Left lobe of liver (tissue), 2 donors: ENCODE results near the gene CSNK1D. TPM values are rescaled to one million over a fixed set of nuclear protein-coding genes. Genes with fewer than 3 reads are reported as not detected.

Experiments
- ATAC-seq: fragments of 200-7000 bp; cut with Tn5 transposase; one replicate; pipeline ENCODE4 v1.9.1; 2020; ENCODE audit warnings: mild to moderate bottlenecking, moderate library complexity
- DNase-seq: peaks from one replicate; pipeline ENCODE4 v3.0.0-alpha.2; 2020; ENCODE audit warnings: low spot score
- total RNA-seq: library from RNA; stranded (reverse); gene quantifications from one replicate; pipeline ENCODE4 v1.2.1, GENCODE V29; 2021
- donor health status: DM: no; HTN: no; CAD: no; lungs with moderate emphysema.
- donor health status: DM: no; HTN: yes; CAD: no.

CSNK1D gene
- total RNA-seq, 1 donor from 2014 or later = 49.6 TPM

DNA sequence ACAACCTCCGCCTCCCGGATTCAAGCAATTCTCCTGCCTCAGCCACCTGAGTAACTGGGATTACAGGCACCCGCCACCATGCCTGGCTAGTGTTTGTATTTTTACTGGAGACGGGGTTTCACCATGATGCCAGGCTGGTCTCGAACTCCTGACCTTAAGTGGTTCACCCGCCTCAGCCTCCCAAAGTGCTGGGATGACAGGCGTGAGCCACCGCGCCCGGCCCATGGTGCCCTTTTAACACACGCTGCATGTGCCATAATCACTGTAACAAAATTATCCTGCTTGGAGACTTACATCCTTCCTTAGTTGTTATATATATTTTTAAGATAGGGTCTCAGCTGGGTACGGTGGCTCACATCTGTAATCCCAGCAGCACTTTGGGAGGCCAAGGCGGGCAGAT lies 38.5 kb upstream of the CSNK1D start:
- DNase-seq (no peak), ATAC-seq (no peak)

DNA sequence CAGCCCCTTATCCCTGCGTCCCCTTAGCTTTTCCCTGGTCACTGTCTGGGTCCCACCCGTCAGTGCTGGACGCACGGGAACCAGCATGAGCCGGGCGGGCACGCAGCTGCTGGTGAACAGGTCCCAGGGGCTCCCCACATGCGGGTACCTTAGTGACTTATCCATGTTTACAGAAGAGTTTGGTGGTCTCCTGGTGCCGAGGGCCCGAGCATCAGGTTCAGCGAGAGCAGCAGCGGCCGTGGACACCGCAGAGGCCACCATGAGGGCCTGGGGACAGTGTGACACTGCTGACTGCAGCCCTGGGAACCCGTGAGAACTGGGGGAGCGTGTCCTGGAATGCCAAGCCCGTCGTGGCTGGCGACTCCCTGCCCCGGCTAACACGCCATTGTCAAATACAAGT lies 37.4 kb upstream of the CSNK1D start:
- no peak for ATAC-seq
- DNase-seq = no peak

DNA sequence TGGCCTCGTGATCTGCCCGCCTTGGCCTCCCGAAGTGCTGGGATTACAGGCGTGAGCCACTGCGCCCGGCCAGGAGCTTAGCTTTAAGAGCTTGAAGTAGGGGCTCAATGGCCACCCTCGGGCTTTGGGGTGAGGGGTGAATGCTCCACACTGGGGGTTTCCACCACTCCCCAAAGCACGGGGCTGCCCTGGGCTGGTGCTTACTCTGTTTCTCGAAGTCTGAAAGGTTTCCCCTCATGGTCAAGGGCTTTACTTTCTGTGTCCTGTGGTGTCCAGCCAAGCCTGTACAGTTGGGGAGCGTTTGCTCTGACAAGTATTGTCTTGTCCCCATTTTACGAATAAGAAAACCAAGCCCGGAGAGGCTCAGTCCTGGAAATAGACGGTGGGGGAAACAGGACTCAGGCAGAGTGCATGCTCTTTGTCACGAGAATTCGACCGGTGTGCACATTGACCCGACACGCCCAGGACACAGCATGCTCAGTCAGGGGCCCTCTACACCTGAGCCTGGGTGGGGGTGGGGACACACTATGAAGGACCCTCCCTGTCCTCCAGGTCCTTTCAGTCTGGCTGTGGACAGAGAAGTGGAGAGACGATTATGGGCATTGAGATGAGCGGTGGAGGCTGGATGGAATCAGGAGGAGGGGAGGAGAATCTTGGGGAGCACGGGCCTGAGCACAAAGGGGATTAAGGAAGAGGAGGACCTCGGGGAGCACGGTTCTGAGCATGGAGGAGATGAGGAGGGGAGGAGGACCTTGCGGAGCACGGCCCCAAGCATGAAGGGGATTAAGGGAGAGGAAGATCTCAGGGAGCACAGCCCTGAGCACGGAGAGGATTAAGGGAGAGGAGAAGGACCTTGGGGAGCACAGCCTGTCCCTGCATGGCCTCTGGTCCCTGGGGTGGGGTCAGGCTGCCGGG lies 36.4 kb upstream of the CSNK1D start:
- no peak for DNase-seq
- ATAC-seq = peak; percentile 80

- no peak for DNase-seq
Observed at GRCh38 chr17:82305727-82306300, 32.3 kb upstream of the CSNK1D start.

GRCh38 chr17:82304826-82305726 lies 31.6 kb upstream of the CSNK1D start:
- no peak for ATAC-seq
- no peak for DNase-seq

More at GRCh38 chr17:82305727-82306300, 32.3 kb upstream of the CSNK1D start:
- ATAC-seq = no peak

DNA sequence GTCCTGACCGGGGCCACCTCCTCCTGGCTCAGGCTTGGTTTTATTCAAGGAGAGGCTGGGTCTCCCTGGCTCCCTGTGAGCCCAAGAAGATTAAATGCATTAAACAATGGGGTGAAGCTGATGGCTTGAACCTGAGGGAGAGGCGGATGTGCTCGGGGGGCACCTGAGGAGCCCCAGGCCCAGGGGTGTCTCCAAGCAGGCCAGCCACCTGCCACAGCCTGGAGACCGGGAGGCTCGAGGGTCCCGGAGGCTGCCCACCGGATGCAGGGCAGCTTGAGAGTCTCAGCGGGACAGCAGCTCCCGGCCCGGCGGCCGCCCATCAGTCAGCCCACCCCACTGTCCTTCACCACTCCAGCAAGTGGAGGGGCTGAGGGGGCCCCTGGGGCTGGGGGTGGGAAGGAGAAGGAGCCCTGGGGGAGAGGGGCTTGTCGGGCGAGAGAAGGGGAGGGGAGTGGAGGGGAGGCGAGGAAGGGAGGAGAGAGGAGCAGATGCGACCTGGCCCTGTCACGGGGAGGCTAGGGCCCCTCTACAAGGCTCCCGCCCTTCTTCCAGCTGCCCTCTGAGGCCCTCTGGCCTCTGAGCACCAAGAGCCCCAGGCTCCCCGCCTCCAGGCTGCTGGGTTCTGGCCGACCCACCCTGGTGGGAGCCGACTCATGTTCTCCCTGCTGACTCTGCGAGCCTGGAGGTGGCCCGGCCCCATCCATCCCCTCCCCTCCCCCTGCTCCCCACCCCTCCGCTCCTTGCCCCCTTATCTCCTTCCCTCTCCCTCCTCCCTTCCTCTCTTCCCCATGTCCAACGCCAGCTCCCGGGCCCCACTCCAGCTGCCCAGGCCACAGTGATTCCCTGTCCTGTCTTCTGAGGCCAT lies 30.7 kb upstream of the CSNK1D start:
- DNase-seq = no peak
- ATAC-seq = no peak

DNA sequence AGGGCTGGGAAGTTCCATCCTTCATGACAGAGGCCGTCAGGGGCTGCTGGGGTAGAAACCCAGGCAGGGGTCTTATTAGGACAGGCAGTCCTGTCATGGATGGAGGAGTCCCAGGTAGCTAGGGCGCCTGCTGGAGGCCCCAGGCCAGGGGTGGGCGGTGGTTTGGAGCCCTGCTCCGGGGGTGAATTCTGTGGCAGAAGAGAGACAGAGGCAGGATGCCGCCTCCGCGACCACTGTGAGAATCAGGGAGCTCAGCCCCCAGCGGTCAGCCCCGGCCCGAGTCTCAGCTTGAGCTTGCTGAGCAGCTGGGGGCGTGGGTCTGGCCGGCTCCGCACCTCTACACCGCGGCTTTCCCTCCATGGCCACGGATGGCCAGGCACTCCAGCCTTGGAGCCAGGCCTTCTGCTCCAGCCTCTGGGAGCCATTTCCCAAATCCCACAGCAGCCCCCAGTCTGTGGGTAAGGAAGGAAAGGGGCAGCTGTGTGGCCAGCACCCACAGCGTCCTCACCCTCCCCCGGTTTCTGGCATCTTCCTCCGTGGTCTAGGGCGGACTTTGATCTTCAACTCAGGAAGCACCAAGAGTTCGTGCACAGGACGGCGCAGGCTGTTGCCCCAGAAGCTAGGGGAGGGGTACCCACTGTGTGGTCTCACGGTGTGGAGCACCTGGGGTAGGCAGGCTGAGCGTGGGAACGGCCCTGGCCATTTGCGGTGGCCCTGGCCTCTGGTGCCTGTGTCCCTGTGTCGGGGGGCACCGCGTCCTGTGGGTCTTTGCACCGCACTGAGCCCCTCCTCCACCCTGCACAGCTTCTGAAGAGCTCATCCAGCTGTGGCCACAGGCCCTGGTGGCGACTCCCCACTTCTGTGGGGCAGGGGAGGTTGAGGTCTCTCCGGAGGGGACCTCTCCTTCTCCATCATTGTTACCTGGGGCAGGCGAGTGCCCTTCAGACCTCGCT lies 29.8 kb upstream of the CSNK1D start:
- ATAC-seq (peak; percentile 39), DNase-seq (no peak)

- ATAC-seq (no peak), DNase-seq (no peak)
Observed at GRCh38 chr17:82302568-82302963, 29.1 kb upstream of the CSNK1D start.

- DNase-seq = no peak
- no peak for ATAC-seq
Observed at GRCh38 chr17:82301916-82302567, 28.5 kb upstream of the CSNK1D start.

- DNase-seq (no peak), ATAC-seq (no peak)
Observed at GRCh38 chr17:82301300-82301915, 27.9 kb upstream of the CSNK1D start.

- peak; percentile 44 for ATAC-seq
- DNase-seq = no peak
Observed at GRCh38 chr17:82300707-82301270, 27.3 kb upstream of the CSNK1D start.

DNA sequence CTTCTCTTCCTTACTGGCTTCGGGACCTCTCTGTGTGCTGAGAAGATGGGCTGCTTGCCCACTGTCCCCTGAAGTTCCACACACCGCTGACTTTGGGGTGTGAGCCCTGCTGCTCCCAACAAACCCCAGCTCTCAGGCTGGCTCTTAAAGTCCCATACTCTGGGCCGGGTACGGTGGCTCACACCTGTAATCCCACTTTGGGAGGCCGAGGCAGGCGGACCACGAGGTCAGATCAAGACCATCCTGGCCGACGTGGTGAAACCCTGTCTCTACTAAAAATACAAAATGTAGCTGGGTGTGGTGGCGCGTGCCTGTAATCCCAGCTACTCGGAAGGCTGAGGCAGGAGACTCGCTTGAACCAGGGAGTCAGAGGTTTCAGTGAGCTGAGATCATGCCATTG lies 26.7 kb upstream of the CSNK1D start:
- no peak for ATAC-seq

GRCh38 chr17:82299452-82299851 lies 26.0 kb upstream of the CSNK1D start:
- DNase-seq (no peak), ATAC-seq (no peak)

More for the DNA sequence above, 26.7 kb upstream of the CSNK1D start:
- no peak for DNase-seq

DNA sequence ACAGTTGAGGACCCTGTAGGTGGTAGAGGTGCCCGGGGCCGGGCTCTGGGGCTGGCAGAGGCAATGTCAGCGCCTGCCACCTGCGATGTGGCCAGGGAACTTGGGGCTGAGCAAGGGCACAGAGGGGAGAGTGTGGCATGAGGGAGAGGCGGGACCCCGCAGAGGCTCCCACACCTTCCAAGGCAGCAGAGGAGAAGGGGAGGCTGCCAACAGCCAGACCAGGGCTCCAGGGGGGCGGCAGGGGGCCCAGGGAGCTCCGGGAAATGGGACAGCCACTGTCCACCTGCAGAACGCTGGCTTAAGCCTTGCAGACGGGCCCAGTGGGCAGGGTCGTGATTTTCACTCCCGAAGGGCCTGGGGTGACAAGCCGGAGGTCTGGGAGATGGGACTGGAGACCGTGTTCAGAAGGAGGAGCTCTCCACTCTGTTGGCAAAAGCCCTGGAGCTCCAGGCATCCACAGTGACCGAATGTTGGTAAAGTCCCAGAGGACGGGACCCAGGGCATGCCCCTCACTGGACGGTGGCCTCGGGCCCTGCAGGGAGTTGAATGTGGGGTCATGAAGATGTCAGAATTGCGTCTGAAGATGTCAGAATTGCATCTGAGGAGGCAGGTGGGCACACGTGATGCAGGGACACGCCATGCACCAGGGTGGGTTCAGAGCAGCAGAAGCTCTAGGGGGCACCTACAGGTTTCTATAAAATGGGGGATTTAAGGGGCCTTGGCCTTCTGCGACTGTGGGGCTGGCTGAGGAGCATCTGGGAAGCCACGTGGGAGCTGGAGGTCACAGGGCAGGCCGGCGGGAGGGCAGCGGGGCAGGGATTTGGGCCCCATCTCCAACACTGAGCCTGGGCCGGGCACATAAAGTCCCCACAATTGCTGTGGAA lies 25.3 kb upstream of the CSNK1D start:
- ATAC-seq (no peak), DNase-seq (no peak)

DNA sequence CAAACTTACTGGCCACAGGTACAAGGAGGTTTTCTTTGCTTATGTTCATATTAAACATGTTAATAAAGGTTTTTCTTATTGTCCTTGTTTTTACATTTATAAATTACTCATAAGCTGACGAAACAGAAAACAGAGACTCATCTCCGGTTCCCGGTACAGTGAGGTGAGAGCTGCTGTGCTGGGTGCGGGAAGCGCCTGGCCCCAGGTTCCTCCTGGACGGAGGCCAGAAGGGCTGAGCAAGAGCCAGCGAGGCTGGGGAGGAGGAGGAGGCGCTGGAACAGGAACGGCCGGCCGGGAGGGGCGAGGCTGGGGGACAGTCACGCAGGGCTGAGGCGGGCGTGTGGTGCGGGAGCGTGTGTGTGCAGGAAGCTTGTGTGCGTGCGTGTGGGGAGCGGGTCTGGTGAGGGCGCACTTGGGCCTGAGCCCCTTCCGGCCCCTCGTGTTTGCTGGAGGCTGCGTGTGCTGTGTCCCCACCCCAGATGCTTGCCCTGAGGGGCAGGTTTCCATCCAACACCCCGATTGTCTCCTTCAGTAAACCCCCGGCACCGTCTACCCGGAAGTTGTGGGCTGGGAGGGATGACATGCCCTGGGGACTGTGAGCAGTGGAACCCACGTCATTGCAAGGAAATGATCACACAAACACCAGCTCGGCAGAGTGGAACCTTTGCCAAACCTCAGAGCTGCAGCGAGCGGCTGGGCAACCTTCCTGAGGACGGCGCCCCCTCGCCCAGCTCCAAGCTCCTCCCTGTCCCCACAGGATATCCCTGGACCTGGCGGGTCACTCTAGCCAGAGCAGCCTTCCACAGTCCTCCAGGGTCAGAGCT lies 24.4 kb upstream of the CSNK1D start:
- ATAC-seq = peak; percentile 72
- peak; percentile 85 for DNase-seq

DNA sequence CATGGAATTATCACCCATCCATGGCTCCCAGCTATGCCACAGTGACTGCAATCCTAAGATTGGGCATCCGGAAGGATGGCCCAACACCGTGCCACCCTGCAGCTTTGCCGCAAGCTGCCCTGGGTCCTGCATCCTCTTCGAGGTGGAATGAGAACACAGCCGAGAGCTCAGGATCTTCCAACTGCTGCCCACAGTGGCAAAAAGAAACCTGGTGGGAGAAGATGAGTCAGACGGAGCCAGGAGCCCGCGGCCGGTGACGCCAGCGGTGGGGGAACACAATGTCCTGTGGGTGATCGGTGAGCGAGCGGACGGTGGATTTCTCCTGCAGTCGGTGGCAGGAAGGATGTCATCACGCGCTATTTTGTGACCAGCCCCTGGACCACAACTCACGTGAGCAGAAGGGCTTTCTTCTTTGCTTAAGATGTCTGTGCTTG lies 23.8 kb upstream of the CSNK1D start:
- no peak for ATAC-seq
- DNase-seq = peak; percentile 69
